Smooth muscle cell (in vitro differentiated cells): ENCODE measurements around the gene CUZD1. TPM values are rescaled to one million over a fixed set of nuclear protein-coding genes. Genes with fewer than 3 reads are reported as not detected.

Experiments
- DNase-seq: peaks from one replicate; lab custom pipeline; 2025; ENCODE audit not compliant: unreplicated experiment; lab: John Stamatoyannopoulos, UW
- H2AFZ ChIP-seq: fragments of 200-600 bp; sonication (generic); 2 replicates; pipeline ENCODE4 v1.6.0; 2016; ENCODE audit warnings: antibody characterized with exemption, low read depth, mild to moderate bottlenecking
- H3F3A ChIP-seq: fragments of 200-600 bp; sonication (generic); 2 replicates; pipeline ENCODE4 v1.6.0; 2017; ENCODE audit warnings: antibody characterized with exemption, low read depth
- H3K27ac ChIP-seq: fragments of 200-600 bp; sonication (generic); 2 replicates; pipeline ENCODE4 v1.5.1; 2016; ENCODE audit warnings: low read depth, mild to moderate bottlenecking
- H3K27me3 ChIP-seq: fragments of 200-600 bp; sonication (generic); 2 replicates; pipeline ENCODE4 v1.6.1; 2016; ENCODE audit warnings: low read depth, mild to moderate bottlenecking
- H3K36me3 ChIP-seq: fragments of 200-600 bp; sonication (generic); 2 replicates; pipeline ENCODE4 v1.5.1; 2016; ENCODE audit warnings: low read depth
- H3K4me1 ChIP-seq: fragments of 200-600 bp; sonication (generic); 2 replicates; pipeline ENCODE4 v1.5.1; 2016; ENCODE audit warnings: low read depth
- H3K4me2 ChIP-seq: fragments of 200-600 bp; sonication (generic); 2 replicates; pipeline ENCODE4 v1.6.0; 2016; ENCODE audit warnings: mild to moderate bottlenecking
- H3K4me3 ChIP-seq: fragments of 200-600 bp; sonication (generic); 2 replicates; pipeline ENCODE4 v1.5.1; 2016; ENCODE audit warnings: mild to moderate bottlenecking
- H3K79me2 ChIP-seq: fragments of 200-600 bp; sonication (generic); 2 replicates; pipeline ENCODE4 v1.6.0; 2016; ENCODE audit warnings: low read depth, mild to moderate bottlenecking
- H3K9ac ChIP-seq: fragments of 200-600 bp; sonication (generic); 2 replicates; pipeline ENCODE4 v1.6.0; 2016; ENCODE audit warnings: low read depth
- H3K9me3 ChIP-seq: fragments of 200-600 bp; sonication (generic); replicated peaks from 2 replicates; pipeline ENCODE4 v1.5.1; 2016; ENCODE audit warnings: low read depth
- H4K20me1 ChIP-seq: fragments of 200-600 bp; sonication (generic); 2 replicates; pipeline ENCODE4 v1.6.0; 2016; ENCODE audit warnings: low read depth
- CTCF ChIP-seq: fragments of 200-600 bp; sonication (generic); IDR thresholded peaks from 2 replicates; pipeline ENCODE4 v1.5.1; 2017; ENCODE audit warnings: borderline replicate concordance, mild to moderate bottlenecking, antibody characterized with exemption; ENCODE audit not compliant: insufficient read depth, poor library complexity, severe bottlenecking
- WGBS: methylation state at CpG from one replicate; pipeline ENCODE4 v1.1.7; 2016; ENCODE audit warnings: low lambda C conversion rate; 5-methylcytosine and 5-hydroxymethylcytosine counted together
- polyA plus RNA-seq: library from polyadenylated mRNA; unstranded; fragments of >200 nt; fragmentation: Nextera tagmentation; extraction: Ambion mirVana; gene quantifications from 2 replicates; pipeline ENCODE4 v1.2.1, GENCODE V29; 2016
- total RNA-seq: library from RNA; depleted of rRNA; stranded (reverse); fragments of >200 nt; gene quantifications from 2 replicates; pipeline ENCODE4 v1.2.3, GENCODE V29; 2014

The CUZD1 gene
- total and polyA plus RNA-seq, 2 experiments from 2014 or later: 0.72 TPM; not detected in 1

DNA sequence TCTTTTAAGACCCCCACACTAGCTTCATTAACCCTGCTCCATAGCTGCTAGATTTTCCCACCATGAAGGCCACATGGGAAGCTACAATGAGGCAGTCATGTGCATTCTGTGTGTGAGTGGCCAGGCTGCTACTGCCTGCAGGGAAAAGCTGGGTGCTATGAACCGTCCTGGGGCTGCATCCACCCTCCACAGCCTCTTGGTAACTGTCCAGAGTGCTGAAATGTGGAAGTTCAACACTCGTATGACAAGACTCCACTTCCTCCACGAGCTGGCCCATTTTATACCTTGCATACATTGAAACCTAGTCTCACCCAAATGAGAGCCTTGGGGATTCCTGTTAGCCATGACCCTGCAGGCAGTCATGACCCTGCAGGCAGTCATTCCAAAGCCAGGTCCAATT, 59.4 kb downstream of the CUZD1 start:
- Histone ChIP-seq H3K9me3 (no peaks in the 10 kb centered on the region), H3K27ac (no peak overlapping the region), H3K4me2 (no peak overlapping the region), H3K27me3 (no peaks in the 10 kb centered on the region), H3K9ac (no peak overlapping the region), H4K20me1 (no peaks in the 10 kb centered on the region), H2AFZ (no peak overlapping the region), H3K79me2 (no peaks in the 10 kb centered on the region), H3K4me3 (no peak overlapping the region), H3K4me1 (no peaks in the 10 kb centered on the region), H3F3A (no peaks in the 10 kb centered on the region), H3K36me3 (no peaks in the 10 kb centered on the region)
- 26% methylated on average over 3 of the region's 3 CpGs for WGBS
- DNase-seq: no peak
- TF ChIP-seq CTCF: no peak

GRCh38 chr10:122782911-122783310, 62.7 kb downstream of the CUZD1 start:
- no peak overlapping the region for H3K27ac ChIP-seq
- H3K27me3 ChIP-seq: no peaks in the 10 kb centered on the region
- no peaks in the 10 kb centered on the region for H3K36me3 ChIP-seq
- no peaks in the 10 kb centered on the region for H3K4me1 ChIP-seq
- DNase-seq: no peak
- H3K9ac ChIP-seq: no peak overlapping the region
- 84% methylated on average over 1 of the region's 1 CpG for WGBS
- no peaks in the 10 kb centered on the region for H3K79me2 ChIP-seq
- H4K20me1 ChIP-seq: no peaks in the 10 kb centered on the region
- no peak overlapping the region for H2AFZ ChIP-seq
- TF ChIP-seq CTCF: no peak
- no peaks in the 10 kb centered on the region for H3K9me3 ChIP-seq
- H3K4me3 ChIP-seq: no peak overlapping the region
- no peaks in the 10 kb centered on the region for H3F3A ChIP-seq
- no peak overlapping the region for H3K4me2 ChIP-seq

Other genes starting within 250 kb of the CUZD1 start
- gene C10orf120, start 146.0 kb downstream of the CUZD1 start, total RNA-seq: not detected in 2 replicates
- gene C10orf120, start 146.0 kb downstream of the CUZD1 start, polyA plus RNA-seq: not detected in 2 replicates
- gene FAM24B, start 33.7 kb upstream of the CUZD1 start, total RNA-seq: not detected in 2 replicates
- 0.30 TPM in 1 of 2 replicates, not detected in the other for gene FAM24B, start 33.7 kb upstream of the CUZD1 start, polyA plus RNA-seq
- gene FAM24A, start 64.8 kb upstream of the CUZD1 start, total RNA-seq: not detected in 2 replicates
- not detected in 2 replicates for gene FAM24A, start 64.8 kb upstream of the CUZD1 start, polyA plus RNA-seq
- 12.6 and 15.3 TPM in 2 replicates for gene C10orf88, start 108.4 kb upstream of the CUZD1 start, total RNA-seq
- gene C10orf88, start 108.4 kb upstream of the CUZD1 start, polyA plus RNA-seq: 9.9 and 12.0 TPM in 2 replicates
- 7.5 and 14.2 TPM in 2 replicates for gene PSTK, start 134.5 kb upstream of the CUZD1 start, total RNA-seq
- gene PSTK, start 134.5 kb upstream of the CUZD1 start, polyA plus RNA-seq: 7.0 and 7.3 TPM in 2 replicates
- 6.2 and 6.6 TPM in 2 replicates for gene IKZF5, start 162.9 kb upstream of the CUZD1 start, total RNA-seq
- gene IKZF5, start 162.9 kb upstream of the CUZD1 start, polyA plus RNA-seq: 5.6 and 7.3 TPM in 2 replicates
- gene ACADSB, start 163.1 kb upstream of the CUZD1 start, total RNA-seq: 3.2 and 3.6 TPM in 2 replicates
- 2.9 and 6.1 TPM in 2 replicates for gene ACADSB, start 163.1 kb upstream of the CUZD1 start, polyA plus RNA-seq